ENCODE measurements around the gene HELZ. TPM values are rescaled to one million over a fixed set of nuclear protein-coding genes. Genes with fewer than 3 reads are reported as not detected.
"Not testable (repeated sequence)": the region's sequence is repeated elsewhere in the genome, so short reads cannot be mapped to it uniquely, and the experiment has no call there.

Gene HELZ
- total RNA-seq, 1 donor from 2014 or later, result 72.5 TPM

GRCh38 chr17:67132366-67132765 lies 112.6 kb downstream of the HELZ start:
- intact Hi-C loops (cut with DNase I), result no loop called here
- Histone ChIP-seq H3K36me3 (peaks cover 55% of the 10 kb centered on the region), H3K27ac (no peak overlapping the region), H3K9me3 (no peaks in the 10 kb centered on the region), H3K4me3 (no peak overlapping the region), H3K4me1 (no peaks in the 10 kb centered on the region), H3K27me3 (no peaks in the 10 kb centered on the region)
- ATAC-seq (no peak), DNase-seq (no peak)
- TF ChIP-seq CTCF (IDR thresholded peaks at IDR 0.05), result no peak

DNA sequence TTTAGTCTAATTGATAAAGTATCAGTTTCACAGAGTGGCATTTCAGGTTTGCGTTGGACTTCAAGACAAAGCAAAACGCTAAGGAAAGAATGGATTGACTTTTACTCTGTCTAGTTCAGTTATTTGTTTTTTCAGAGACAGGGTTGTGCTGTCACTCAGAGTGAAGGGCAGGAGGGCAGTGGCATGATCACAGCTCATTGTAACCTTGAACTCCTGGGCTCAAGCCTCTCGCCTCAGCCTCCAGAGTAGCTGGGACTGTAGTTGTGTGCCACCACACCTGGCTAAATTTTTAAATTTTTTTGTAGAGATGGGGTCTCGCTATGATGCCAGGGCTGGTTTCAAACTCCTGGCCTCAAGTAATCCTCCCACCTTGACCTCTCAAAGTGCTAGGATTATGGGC lies 114.2 kb downstream of the HELZ start:
- Histone ChIP-seq H3K27me3 (no peaks in the 10 kb centered on the region), H3K36me3 (peaks cover 49% of the 10 kb centered on the region), H3K4me1 (no peaks in the 10 kb centered on the region), H3K27ac (no peak overlapping the region), H3K9me3 (no peaks in the 10 kb centered on the region), H3K4me3 (no peak overlapping the region)
- TF ChIP-seq CTCF (IDR thresholded peaks at IDR 0.05), result no peak
- DNase-seq (no peak), ATAC-seq (no peak)
- intact Hi-C loops (cut with DNase I), result no loop called here

- intact Hi-C loops (cut with DNase I), result no loop called here
- Histone ChIP-seq H3K4me1 (no peaks in the 10 kb centered on the region), H3K9me3 (no peaks in the 10 kb centered on the region), H3K27me3 (no peaks in the 10 kb centered on the region), H3K4me3 (no peak overlapping the region), H3K27ac (no peak overlapping the region), H3K36me3 (peaks cover 38% of the 10 kb centered on the region)
- no peak for ATAC-seq
- TF ChIP-seq CTCF (IDR thresholded peaks at IDR 0.05), result no peak
- DNase-seq, result no peak
Observed at GRCh38 chr17:67129283-67129682, 115.7 kb downstream of the HELZ start.

- TF ChIP-seq CTCF (IDR thresholded peaks at IDR 0.05), result no peak
- no peaks in the 10 kb centered on the region for H3K9me3 ChIP-seq
- DNase-seq, result no peak
- no peak for ATAC-seq
- H3K27ac ChIP-seq, result no peak overlapping the region
- no peaks in the 10 kb centered on the region for H3K27me3 ChIP-seq
- intact Hi-C loops (cut with DNase I), result no loop called here
- H3K4me3 ChIP-seq, result no peak overlapping the region
- H3K4me1 ChIP-seq, result no peaks in the 10 kb centered on the region
- H3K36me3 ChIP-seq, result peaks cover 34% of the 10 kb centered on the region
Observed at GRCh38 chr17:67128700-67129099, 116.3 kb downstream of the HELZ start.

- H3K27me3 ChIP-seq, result no peaks in the 10 kb centered on the region
- intact Hi-C loops (cut with DNase I), result no loop called here
- no peak for TF ChIP-seq CTCF (IDR thresholded peaks at IDR 0.05)
- H3K27ac ChIP-seq, result no peak overlapping the region
- peaks cover 39% of the 10 kb centered on the region for H3K36me3 ChIP-seq
- no peak overlapping the region for H3K4me3 ChIP-seq
- no peaks in the 10 kb centered on the region for H3K4me1 ChIP-seq
- H3K9me3 ChIP-seq, result no peaks in the 10 kb centered on the region
- no peak for DNase-seq
- ATAC-seq, result no peak
Observed at GRCh38 chr17:67127925-67128324, 117.1 kb downstream of the HELZ start.

DNA sequence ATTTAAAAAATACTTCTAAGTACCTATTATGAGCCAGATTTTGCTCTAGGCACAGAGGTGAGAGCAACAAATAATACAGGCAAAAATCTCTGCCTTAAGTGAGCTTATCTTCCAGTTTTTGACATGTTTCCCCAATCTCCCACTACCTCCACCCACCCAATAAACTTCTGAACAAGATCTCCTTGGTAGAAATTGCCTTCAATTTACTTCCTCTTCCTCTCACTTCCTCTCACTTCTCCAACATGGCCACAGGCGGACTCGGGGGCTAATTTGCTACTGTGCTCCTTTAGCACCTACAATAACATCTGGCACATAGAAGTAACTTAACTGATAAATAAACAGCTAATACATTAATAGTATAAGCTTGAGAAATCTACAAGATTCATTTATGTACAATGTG lies 118.0 kb downstream of the HELZ start:
- ATAC-seq (peak; percentile 70), DNase-seq (no peak)
- Histone ChIP-seq H3K27me3 (no peaks in the 10 kb centered on the region), H3K36me3 (peaks cover 49% of the 10 kb centered on the region), H3K27ac (no peak overlapping the region), H3K9me3 (no peaks in the 10 kb centered on the region), H3K4me1 (no peaks in the 10 kb centered on the region), H3K4me3 (no peak overlapping the region)
- intact Hi-C loops (cut with DNase I), result no loop called here
- no peak for TF ChIP-seq CTCF (IDR thresholded peaks at IDR 0.05)

DNA sequence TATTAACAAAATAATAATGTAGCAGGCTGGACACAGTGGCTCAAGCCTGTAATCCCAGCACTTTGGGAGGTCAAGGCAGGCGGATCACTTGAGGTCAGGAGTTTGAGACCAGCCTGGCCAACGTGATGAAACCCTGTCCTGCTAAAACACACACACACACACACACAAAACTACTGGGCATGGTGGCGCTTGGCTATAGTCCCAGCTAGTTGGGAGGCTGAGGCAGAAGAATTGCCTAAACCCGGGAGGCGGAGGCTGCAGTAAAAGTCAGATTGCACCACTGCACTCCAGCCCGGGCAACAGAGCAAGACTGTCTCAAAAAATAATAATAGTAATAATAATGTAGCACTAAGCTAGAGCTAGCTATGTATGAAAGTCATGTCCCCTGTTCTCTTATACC lies 118.5 kb downstream of the HELZ start:
- intact Hi-C loops (cut with DNase I), result not testable (repeated sequence)

More for the DNA sequence above, 118.5 kb downstream of the HELZ start:
- not testable (repeated sequence) for H3K27me3 ChIP-seq, H3K4me3 ChIP-seq, H3K9me3 ChIP-seq, DNase-seq, H3K4me1 ChIP-seq, ATAC-seq, H3K27ac ChIP-seq
- peaks cover 50% of the 10 kb centered on the region for H3K36me3 ChIP-seq

Measured in upper lobe of right lung (tissue), 1 donor.